Astrocyte of the cerebellum (primary cell): ENCODE data around the gene RRAGC.
"Not testable (repeated sequence)": the region's sequence is repeated elsewhere in the genome, so short reads cannot be mapped to it uniquely, and the experiment has no call there.

Experiments
- DNase-seq: peaks from one replicate; pipeline ENCODE4 v3.0.0-alpha.2; 2011; ENCODE audit warnings: low read depth
- H3K4me3 ChIP-seq: 2 replicates; pipeline ENCODE4 v1.5.1; 2011; ENCODE audit warnings: mild to moderate bottlenecking, low read depth, low read length, moderate library complexity
- CTCF ChIP-seq: IDR thresholded peaks from 2 replicates; pipeline ENCODE4 v1.5.1; 2012; ENCODE audit warnings: low read length, low read depth, moderate library complexity, mild to moderate bottlenecking; ENCODE audit errors: missing control alignments
- in situ Hi-C: cut with HindIII; loops from 2 replicates; pipeline ENCODE4 v1.10.0; 2017; ENCODE audit warnings: low sequenced_read_pairs

RRAGC gene

DNA sequence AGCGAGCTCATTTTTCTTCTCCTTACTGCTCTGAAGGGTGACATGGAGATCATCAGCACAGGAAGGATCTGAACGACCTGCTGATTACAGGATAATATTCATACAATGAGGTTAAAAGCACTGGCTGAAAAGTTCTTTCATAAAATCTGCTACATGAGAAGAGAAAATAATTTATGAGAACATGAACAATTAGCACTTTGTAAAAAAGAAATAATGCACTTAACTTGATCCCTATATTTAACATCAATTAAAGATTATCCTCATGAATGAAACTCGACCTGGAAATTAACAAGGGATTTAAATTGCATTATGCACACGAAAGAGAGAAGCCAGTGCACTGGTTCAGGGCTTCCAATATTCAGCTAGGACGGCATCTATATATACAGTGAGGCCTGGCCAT lies 46.6 kb downstream of the RRAGC start:
- no peak for TF ChIP-seq CTCF
- no peak overlapping the region for H3K4me3 ChIP-seq
- DNase-seq, result no peak
- in situ Hi-C loops, result no loop called here

DNA sequence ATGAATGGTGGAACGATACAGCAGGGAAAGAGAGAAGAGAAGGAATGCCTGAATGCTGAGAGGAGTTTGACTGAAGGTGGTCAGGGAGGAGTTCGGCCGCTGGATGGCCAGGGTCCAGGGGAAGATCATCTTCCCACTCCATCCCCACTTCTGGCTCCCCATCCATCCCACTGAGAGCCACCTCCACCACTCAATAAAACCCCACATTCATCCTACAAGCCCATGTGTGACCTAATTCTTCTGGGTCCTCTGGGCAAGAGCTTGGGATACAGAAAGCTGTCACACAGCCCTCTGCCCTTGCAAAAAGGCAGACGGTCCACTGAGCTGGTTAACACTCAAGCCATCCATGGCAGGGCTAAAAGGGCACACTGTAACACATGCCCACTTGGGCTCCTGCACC lies 48.1 kb downstream of the RRAGC start:
- DNase-seq, H3K4me3 ChIP-seq, in situ Hi-C loops: not testable (repeated sequence)

DNA sequence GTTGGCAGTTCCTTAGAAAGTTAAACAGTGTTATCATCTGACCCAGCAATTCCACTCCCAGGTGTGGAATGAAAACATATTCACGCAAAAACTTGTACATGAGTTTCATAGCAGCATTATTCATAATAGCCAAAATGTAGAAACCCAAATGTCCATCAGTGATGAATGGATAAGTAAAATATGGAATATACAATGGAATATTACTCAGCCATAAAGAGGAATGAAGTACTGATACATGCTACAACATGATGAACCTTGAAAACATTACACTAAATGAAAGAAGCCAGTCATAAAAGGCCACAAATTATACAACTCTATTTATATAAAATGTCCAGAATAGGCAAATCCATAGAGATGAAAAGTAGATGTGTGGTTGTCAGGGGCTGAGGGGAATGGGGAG lies 53.5 kb downstream of the RRAGC start:
- in situ Hi-C loops, result no loop called here
- no peak overlapping the region for H3K4me3 ChIP-seq
- DNase-seq, result no peak
- no peak for TF ChIP-seq CTCF

DNA sequence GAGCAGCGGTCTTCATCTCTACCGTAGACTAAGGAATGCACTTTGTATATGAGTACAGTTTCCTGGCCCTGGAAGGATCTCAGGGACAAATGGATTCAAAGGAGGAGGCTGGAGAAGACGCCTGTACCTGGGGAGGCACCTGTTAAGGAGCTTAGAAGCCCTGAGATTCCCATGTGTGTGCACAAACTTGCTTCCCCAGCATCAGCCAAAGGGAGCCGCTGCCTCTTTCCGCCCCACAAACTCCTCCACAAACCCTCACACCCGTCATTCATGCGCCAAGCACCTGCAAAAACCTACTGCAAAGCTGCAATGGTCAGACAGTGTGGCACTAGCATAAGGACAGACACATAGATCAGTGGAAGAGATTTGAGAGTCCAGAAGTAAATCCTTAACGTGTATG lies 54.5 kb downstream of the RRAGC start:
- DNase-seq, result no peak
- in situ Hi-C loops, result no loop called here
- H3K4me3 ChIP-seq, result no peak overlapping the region
- no peak for TF ChIP-seq CTCF

DNA sequence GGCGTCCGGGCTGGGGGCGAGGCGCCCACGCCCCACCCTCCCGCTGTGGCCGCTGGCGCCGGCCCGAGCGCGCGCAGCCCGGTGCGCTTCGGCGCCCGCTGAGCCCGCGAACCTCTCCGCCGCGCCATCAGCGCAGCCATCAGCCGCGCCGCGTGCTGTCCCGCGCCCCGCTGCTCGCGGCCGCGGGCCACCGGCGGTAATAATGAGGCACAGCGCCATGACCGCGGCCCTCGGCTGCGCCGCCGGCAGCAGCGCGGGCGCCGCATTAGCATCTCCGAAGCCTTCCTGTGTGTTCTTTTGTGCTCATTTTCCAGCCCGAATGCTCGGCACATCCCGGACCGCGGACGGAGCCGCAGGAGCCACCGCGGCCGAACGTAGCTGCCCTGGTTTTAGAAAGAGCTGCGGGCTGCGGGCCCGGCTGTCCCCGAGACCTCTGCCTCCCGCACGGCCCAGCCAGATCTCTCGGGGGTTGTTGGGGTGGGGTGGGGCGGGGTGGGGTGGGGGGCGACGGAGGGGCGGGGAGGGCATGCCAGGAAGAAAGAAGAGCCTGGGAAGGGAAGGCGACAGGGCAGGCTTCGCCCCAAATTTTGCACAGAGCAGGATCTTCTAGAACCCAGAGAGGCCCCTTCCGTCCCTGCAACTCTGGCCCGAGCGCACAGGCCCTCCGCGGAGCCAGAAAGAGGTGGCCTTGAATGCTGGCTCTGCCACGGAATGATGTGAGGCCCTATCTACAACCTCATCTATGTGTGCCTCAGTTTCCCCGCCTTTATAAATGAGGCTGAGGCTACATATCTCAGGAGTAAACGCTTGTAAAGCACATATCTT lies 55.3 kb downstream of the RRAGC start:
- TF ChIP-seq CTCF, result no peak
- no peak for DNase-seq
- in situ Hi-C loops, result no loop called here
- peak overlapping the region; percentile 24 for H3K4me3 ChIP-seq

GRCh38 chr1:38803647-38804046 lies 55.9 kb downstream of the RRAGC start:
- no peak for DNase-seq
- peak overlapping the region; percentile 24 for H3K4me3 ChIP-seq
- in situ Hi-C loops, result no loop called here
- TF ChIP-seq CTCF, result no peak

DNA sequence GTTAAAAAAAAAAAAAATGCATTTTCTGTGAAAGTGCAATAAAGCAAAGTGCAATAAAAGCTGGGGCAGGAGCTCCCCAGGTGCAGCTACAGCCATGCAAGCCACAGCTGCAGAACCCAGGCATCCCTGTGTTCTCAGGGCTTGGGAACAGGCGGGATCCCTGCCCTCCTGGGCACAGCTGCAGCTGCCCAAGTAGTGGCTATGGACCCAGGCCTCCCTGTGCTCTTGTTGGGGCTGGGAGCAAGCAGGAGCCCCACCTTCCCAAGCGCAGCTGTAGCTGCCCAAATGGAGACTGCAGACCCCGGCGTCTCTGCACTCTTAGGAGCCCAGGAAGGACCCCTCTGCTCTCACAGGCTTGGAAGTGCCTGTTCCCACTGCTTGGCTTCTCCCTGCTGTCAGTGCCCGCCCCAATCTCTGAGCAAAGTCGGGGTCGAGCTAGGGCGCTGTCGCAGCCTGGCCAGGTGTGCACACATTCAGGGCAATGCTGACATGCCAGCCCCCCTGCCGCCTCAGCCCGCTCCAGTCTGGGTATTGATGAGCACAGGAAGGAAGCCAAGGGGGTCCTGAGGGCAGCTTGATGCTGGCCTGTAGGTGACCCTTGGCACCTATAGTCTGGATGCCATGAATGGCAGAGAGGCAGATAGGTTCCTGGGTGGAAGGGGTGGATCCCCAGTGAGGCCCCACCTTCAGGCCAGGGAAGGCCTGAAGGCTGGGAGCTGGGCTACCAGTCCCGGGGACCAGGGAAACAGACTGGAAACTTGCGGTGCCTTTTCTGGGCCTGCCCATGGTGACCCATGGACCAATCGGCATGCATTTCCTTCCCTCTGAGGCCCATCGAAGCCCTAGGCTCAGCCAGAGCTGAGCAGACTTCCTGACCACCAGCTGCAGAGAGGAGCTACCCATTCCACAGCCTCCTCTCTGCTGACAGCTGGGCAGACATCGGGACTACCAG lies 58.6 kb downstream of the RRAGC start:
- no peak for TF ChIP-seq CTCF
- in situ Hi-C loops, result no loop called here
- DNase-seq, result no peak
- H3K4me3 ChIP-seq, result no peak overlapping the region
